Pancreas (tissue), 10 donors: Measurements from ENCODE around the gene IL23R. TPM values are rescaled to one million over a fixed set of nuclear protein-coding genes. Genes with fewer than 3 reads are reported as not detected.
A peak's percentile ranks its signal among the peaks of the same experiment; 100 is the strongest.

Source experiments
- ATAC-seq, 4 donors: fragments of 200-7000 bp; cut with Tn5 transposase; one replicate each; pipeline versions ENCODE4 v1.8.0 to v1.9.1; 2020; ENCODE audit warnings: mild to moderate bottlenecking in 4 of 4, moderate library complexity in 4 of 4
- DNase-seq, 6 donors: peaks; one replicate each; pipeline ENCODE4 v3.0.0-alpha.2; 2020
- FAIRE-seq: peaks from 2 replicates; lab custom pipeline; 2012; peaks lifted over from hg19 to GRCh38; lab: Jason Lieb, UNC
- H3K27ac ChIP-seq, 4 donors: fragments of 200-600 bp; sonication (generic); 1 replicate in 3 of 4; 2 replicates in 1 of 4; pipeline versions ENCODE4 v1.5.0 to v1.8.0; 2020
- H3K27me3 ChIP-seq, 4 donors: fragments of 200-600 bp; one replicate each; pipeline ENCODE4 v1.8.0; 2021
- H3K36me3 ChIP-seq, 3 donors: fragments of 200-600 bp; sonication (generic) in 1 of 3; one replicate each; pipeline versions ENCODE4 v1.5.0 to v1.8.0; 2020 to 2021
- H3K4me1 ChIP-seq, 3 donors: fragments of 200-600 bp; one replicate each; pipeline ENCODE4 v1.8.0; 2021
- H3K4me3 ChIP-seq, 4 donors: fragments of 200-600 bp; sonication (generic) in 2 of 4; one replicate each; pipeline versions ENCODE4 v1.5.0 to v1.8.0; 2020 to 2021
- H3K9me3 ChIP-seq, 4 donors: fragments of 200-600 bp; one replicate each; pipeline ENCODE4 v1.8.0; 2021
- CTCF ChIP-seq, 4 donors: fragments of 200-600 bp; sonication (generic) in 3 of 4; IDR thresholded peaks; one replicate each; pipeline versions ENCODE4 v1.5.0 to v1.8.0; 2021; ENCODE audit warnings: antibody characterized with exemption in 4 of 4
- WGBS, 2 donors: extraction: QIAGEN DNeasy Blood & Tissue Kit; methylation state at CpG; one replicate each; pipeline ENCODE4 v1.1.7; 2013; 5-methylcytosine and 5-hydroxymethylcytosine counted together
- intact Hi-C, 3 donors: fragments of 100-400 bp; cut with DNase I; formaldehyde crosslinking; loops; one replicate each; pipeline versions ENCODE4 v1.11.1 to v1.14.2; 2022
- polyA plus RNA-seq, 2 donors: library from polyadenylated mRNA; stranded (reverse); fragments of 200-250 nt; gene quantifications; one replicate each; pipeline ENCODE4 v1.2.3, GENCODE V29; 2013
- total RNA-seq, 6 donors: library from RNA; stranded (reverse); fragmentation: NEBNext Ultra II Directional in 4 of 6; extraction: Animal tissue kit (Norgen Biotek cat#: 25700) in 4 of 6; gene quantifications; one replicate each; pipeline versions ENCODE4 v1.2.1 to v1.2.4, GENCODE V29; 2021 to 2023
- donor health status: healthy with polysubstance abuse.
- donor health status: DM: no; HTN: no; CAD: no; lungs with moderate emphysema.
- donor health status: DM: no; HTN: no; CAD: no.
- donor health status: control.
- donor health status: control.
- donor health status: Bipolar disorder and iron deficiency.
- donor health status: DM: yes; HTN: yes; CAD: no.
- donor health status: DM: no; HTN: no; CAD: no.
- donor health status: DM: no; HTN: no; CAD: no.
- donor health status: DM: yes; HTN: yes; CAD: no.

Gene IL23R
- total and polyA plus RNA-seq, 8 donors, result 0.05 to 0.22 (median 0.12) TPM; not detected in 3

GRCh38 chr1:67256291-67257172 is 90.3 kb downstream of the IL23R start:
- Histone ChIP-seq H3K9me3 (no peaks in the 10 kb centered on the region), H3K27me3 (no peaks in the 10 kb centered on the region), H3K27ac (no peak overlapping the region), H3K4me1 (no peaks in the 10 kb centered on the region), H3K36me3 (no peaks in the 10 kb centered on the region), H3K4me3 (no peak overlapping the region)
- intact Hi-C loops, result no loop called here
- ATAC-seq (no peak), FAIRE-seq (no peak), DNase-seq (no peak)
- 35% methylated on average over 2 of the region's 2 CpGs for WGBS, 2 donors
- no peak for TF ChIP-seq CTCF (IDR thresholded peaks at IDR 0.05)

GRCh38 chr1:67257173-67257535 is 90.9 kb downstream of the IL23R start:
- no peak for ATAC-seq
- intact Hi-C loops, result no loop called here
- H3K27me3 ChIP-seq, result no peaks in the 10 kb centered on the region
- H3K27ac ChIP-seq, result no peak overlapping the region
- H3K9me3 ChIP-seq, result no peaks in the 10 kb centered on the region
- WGBS, 2 donors, result 64 to 69% methylated on average over 5 of the region's 5 CpGs
- H3K36me3 ChIP-seq, result no peaks in the 10 kb centered on the region
- no peak for DNase-seq
- no peak overlapping the region for H3K4me3 ChIP-seq
- H3K4me1 ChIP-seq, result no peaks in the 10 kb centered on the region
- no peak for FAIRE-seq
- no peak for TF ChIP-seq CTCF (IDR thresholded peaks at IDR 0.05)

- Histone ChIP-seq H3K27me3 (no peaks in the 10 kb centered on the region), H3K36me3 (no peaks in the 10 kb centered on the region), H3K27ac (no peak overlapping the region), H3K4me3 (no peak overlapping the region), H3K4me1 (no peaks in the 10 kb centered on the region), H3K9me3 (no peaks in the 10 kb centered on the region)
- 32 to 34% methylated on average over 4 of the region's 4 CpGs for WGBS, 2 donors
- peak in 1 of 4 donors; percentile 38 for ATAC-seq
- no peak for DNase-seq
- intact Hi-C loops, result no loop called here
- no peak for FAIRE-seq
- TF ChIP-seq CTCF (IDR thresholded peaks at IDR 0.05), result peak in 1 of 4 donors; percentile 13
Observed at GRCh38 chr1:67261680-67262079, 95.4 kb downstream of the IL23R start.

GRCh38 chr1:67262735-67263134 is 96.5 kb downstream of the IL23R start:
- DNase-seq (no peak), ATAC-seq (no peak), FAIRE-seq (no peak)
- Histone ChIP-seq H3K4me1 (no peaks in the 10 kb centered on the region), H3K27me3 (no peaks in the 10 kb centered on the region), H3K4me3 (no peak overlapping the region), H3K36me3 (no peaks in the 10 kb centered on the region), H3K9me3 (no peaks in the 10 kb centered on the region), H3K27ac (no peak overlapping the region)
- intact Hi-C loops, result no loop called here
- TF ChIP-seq CTCF (IDR thresholded peaks at IDR 0.05), result no peak
- 83 to 88% methylated on average over 5 of the region's 5 CpGs for WGBS, 2 donors

- no peaks in the 10 kb centered on the region for H3K27me3 ChIP-seq
- no peak for TF ChIP-seq CTCF (IDR thresholded peaks at IDR 0.05)
- ATAC-seq (no peak), DNase-seq (no peak), FAIRE-seq (no peak)
- no peaks in the 10 kb centered on the region for H3K9me3 ChIP-seq
- no peaks in the 10 kb centered on the region for H3K36me3 ChIP-seq
- H3K4me1 ChIP-seq, result no peaks in the 10 kb centered on the region
- intact Hi-C loops, result no loop called here
- no peak overlapping the region for H3K4me3 ChIP-seq
- no peak overlapping the region for H3K27ac ChIP-seq
Observed at GRCh38 chr1:67264152-67264551, 97.9 kb downstream of the IL23R start.
